ENCODE measurements around the gene ANO3. TPM values are rescaled to one million over a fixed set of nuclear protein-coding genes. Genes with fewer than 3 reads are reported as not detected.

Gene ANO3
- total RNA-seq, 2 donors from 2014 or later: 0.12 to 0.13 TPM

GRCh38 chr11:26359055-26359454 is 27.1 kb downstream of the ANO3 start:
- Histone ChIP-seq H3K4me3 (no peak overlapping the region), H3K9ac (ENCODE audit: low read depth in 2 of 2, low read length in 2 of 2) (no peak overlapping the region)
- no peak for TF ChIP-seq CTCF (IDR thresholded peaks at IDR 0.05)

GRCh38 chr11:26365284-26365683 is 33.4 kb downstream of the ANO3 start:
- H3K9ac ChIP-seq (ENCODE audit: low read depth in 2 of 2, low read length in 2 of 2): no peak overlapping the region
- TF ChIP-seq CTCF (IDR thresholded peaks at IDR 0.05): no peak

More at GRCh38 chr11:26359055-26359454, 27.1 kb downstream of the ANO3 start:
- Histone ChIP-seq H3K4me1 (no peaks in the 10 kb centered on the region), H3K9me3 (no peaks in the 10 kb centered on the region), H3K27ac (no peak overlapping the region), H3K27me3 (no peaks in the 10 kb centered on the region), H3K36me3 (no peaks in the 10 kb centered on the region)
- intact Hi-C loops (cut with DNase I): no loop called here
- no peak for DNase-seq

GRCh38 chr11:26377619-26378018 is 45.7 kb downstream of the ANO3 start:
- Histone ChIP-seq H3K27me3 (no peaks in the 10 kb centered on the region), H3K27ac (no peak overlapping the region), H3K9ac (ENCODE audit: low read depth in 2 of 2, low read length in 2 of 2) (no peak overlapping the region), H3K9me3 (no peaks in the 10 kb centered on the region), H3K4me1 (no peaks in the 10 kb centered on the region), H3K4me3 (no peak overlapping the region), H3K36me3 (no peaks in the 10 kb centered on the region)
- no peak for TF ChIP-seq CTCF (IDR thresholded peaks at IDR 0.05)
- no peak for DNase-seq
- intact Hi-C loops (cut with DNase I): no loop called here

More at GRCh38 chr11:26365284-26365683, 33.4 kb downstream of the ANO3 start:
- no peak overlapping the region for H3K4me3 ChIP-seq
- H3K9me3 ChIP-seq: no peaks in the 10 kb centered on the region
- intact Hi-C loops (cut with DNase I): no loop called here
- H3K4me1 ChIP-seq: no peaks in the 10 kb centered on the region
- no peak overlapping the region for H3K27ac ChIP-seq
- no peaks in the 10 kb centered on the region for H3K27me3 ChIP-seq
- H3K36me3 ChIP-seq: no peaks in the 10 kb centered on the region
- DNase-seq: no peak

GRCh38 chr11:26399336-26399735 is 67.4 kb downstream of the ANO3 start:
- no peaks in the 10 kb centered on the region for H3K27me3 ChIP-seq
- no peaks in the 10 kb centered on the region for H3K4me1 ChIP-seq
- no peaks in the 10 kb centered on the region for H3K9me3 ChIP-seq
- DNase-seq: no peak
- TF ChIP-seq CTCF (IDR thresholded peaks at IDR 0.05): no peak
- no peak overlapping the region for H3K27ac ChIP-seq
- intact Hi-C loops (cut with DNase I): no loop called here
- no peaks in the 10 kb centered on the region for H3K36me3 ChIP-seq
- no peak overlapping the region for H3K4me3 ChIP-seq
- H3K9ac ChIP-seq (ENCODE audit: low read depth in 2 of 2, low read length in 2 of 2): no peak overlapping the region

- Histone ChIP-seq H3K27me3 (no peaks in the 10 kb centered on the region), H3K4me1 (no peaks in the 10 kb centered on the region), H3K27ac (no peak overlapping the region), H3K9ac (ENCODE audit: low read depth in 2 of 2, low read length in 2 of 2) (no peak overlapping the region), H3K4me3 (no peak overlapping the region), H3K9me3 (no peaks in the 10 kb centered on the region), H3K36me3 (no peaks in the 10 kb centered on the region)
- TF ChIP-seq CTCF (IDR thresholded peaks at IDR 0.05): no peak
- intact Hi-C loops (cut with DNase I): no loop called here
- DNase-seq: no peak
These were observed 78.9 kb downstream of the ANO3 start for GRCh38 chr11:26410706-26411366.
